GM23338 (cell line): ENCODE measurements around the gene SORL1. TPM values are rescaled to one million over a fixed set of nuclear protein-coding genes. Genes with fewer than 3 reads are reported as not detected.

ENCODE experiments used
- ATAC-seq: fragments of 200-7000 bp; cut with Tn5 transposase; 3 replicates; pipeline ENCODE4 v1.9.1; 2020
- DNase-seq: peaks from one replicate; pipeline ENCODE4 v3.0.0-alpha.2; 2015; ENCODE audit warnings: low spot score
- H2AFZ ChIP-seq: fragments of 200-600 bp; sonication (generic); 2 replicates; pipeline ENCODE4 v1.8.0; 2016; ENCODE audit warnings: antibody characterized with exemption, mild to moderate bottlenecking, moderate library complexity
- H3F3A ChIP-seq: fragments of 200-600 bp; sonication (generic); replicated peaks from 2 replicates; pipeline ENCODE4 v1.8.0; 2017; ENCODE audit warnings: antibody characterized with exemption, mixed run types, low read depth
- H3K27ac ChIP-seq: fragments of 200-600 bp; sonication (generic); 2 replicates; pipeline ENCODE4 v1.6.1; 2016; ENCODE audit warnings: low read depth
- H3K27me3 ChIP-seq: fragments of 200-600 bp; sonication (generic); 2 replicates; pipeline ENCODE4 v1.8.0; 2016; ENCODE audit warnings: mild to moderate bottlenecking, mixed run types, moderate library complexity; ENCODE audit not compliant: insufficient read depth
- H3K36me3 ChIP-seq: fragments of 200-600 bp; sonication (generic); 2 replicates; pipeline ENCODE4 v1.8.0; 2016; ENCODE audit warnings: mild to moderate bottlenecking; ENCODE audit not compliant: insufficient read depth
- H3K4me1 ChIP-seq: fragments of 200-600 bp; sonication (generic); 2 replicates; pipeline ENCODE4 v1.8.0; 2016; ENCODE audit warnings: mild to moderate bottlenecking, moderate library complexity; ENCODE audit not compliant: insufficient read depth
- H3K4me2 ChIP-seq: fragments of 200-600 bp; sonication (generic); 2 replicates; pipeline ENCODE4 v1.7.1; 2017; ENCODE audit warnings: mixed run types
- H3K4me3 ChIP-seq: fragments of 200-600 bp; sonication (generic); 2 replicates; pipeline ENCODE4 v1.6.1; 2016; ENCODE audit warnings: mixed run types
- H3K79me2 ChIP-seq: fragments of 200-600 bp; sonication (generic); replicated peaks from 2 replicates; pipeline ENCODE4 v1.8.0; 2017; ENCODE audit warnings: mild to moderate bottlenecking; ENCODE audit not compliant: insufficient read depth
- H3K9me2 ChIP-seq: fragments of 200-600 bp; sonication (generic); 2 replicates; pipeline ENCODE4 v1.8.0; 2017; ENCODE audit not compliant: insufficient read depth
- H4K20me1 ChIP-seq: fragments of 200-600 bp; sonication (generic); replicated peaks from 2 replicates; pipeline ENCODE4 v1.8.0; 2017; ENCODE audit warnings: mild to moderate bottlenecking; ENCODE audit not compliant: insufficient read depth
- H3K27ac Mint-ChIP-seq: 2 replicates; pipeline ENCODE4 v1.8.0; 2020; ENCODE audit warnings: inconsistent platforms, mild to moderate bottlenecking, moderate library complexity, mixed read lengths
- H3K27me3 Mint-ChIP-seq: 3 replicates; pipeline ENCODE4 v1.8.0; 2022; ENCODE audit warnings: low read depth, mild to moderate bottlenecking, moderate library complexity, mixed read lengths, inconsistent platforms; ENCODE audit not compliant: insufficient read depth, poor library complexity
- H3K36me3 Mint-ChIP-seq: 3 replicates; pipeline ENCODE4 v1.8.0; 2021; ENCODE audit warnings: low read depth, mild to moderate bottlenecking, inconsistent platforms, moderate library complexity, mixed read lengths
- H3K4me1 Mint-ChIP-seq: 3 replicates; pipeline ENCODE4 v1.8.0; 2020; ENCODE audit warnings: mild to moderate bottlenecking, inconsistent platforms, mixed read lengths
- H3K4me3 Mint-ChIP-seq: 3 replicates; pipeline ENCODE4 v1.8.0; 2021; ENCODE audit warnings: moderate library complexity, mild to moderate bottlenecking, inconsistent platforms, mixed read lengths
- H3K9me3 Mint-ChIP-seq: 3 replicates; pipeline ENCODE4 v1.8.0; 2020; ENCODE audit warnings: moderate library complexity, mild to moderate bottlenecking, inconsistent platforms, mixed read lengths
- CREB1 ChIP-seq: fragments of 250-450 bp; sonication (Bioruptor Pico); IDR thresholded peaks from 2 replicates; pipeline ENCODE4 v1.5.0; 2020; ENCODE audit warnings: low read depth, mild to moderate bottlenecking, moderate library complexity
- EZH2 ChIP-seq: fragments of 200-600 bp; sonication (generic); IDR thresholded peaks from one replicate; pipeline ENCODE4 v1.8.0; 2017; ENCODE audit warnings: antibody characterized with exemption, mild to moderate bottlenecking, low read depth; ENCODE audit not compliant: unreplicated experiment
- EZH2phosphoT487 ChIP-seq: fragments of 200-600 bp; sonication (generic); IDR thresholded peaks from one replicate; pipeline ENCODE4 v1.8.1; 2018; ENCODE audit warnings: antibody characterized with exemption; ENCODE audit not compliant: unreplicated experiment
- JUNB ChIP-seq: IDR thresholded peaks from one replicate; pipeline ENCODE4 v1.6.1; 2016; ENCODE audit warnings: antibody characterized with exemption; ENCODE audit not compliant: unreplicated experiment
- NANOG ChIP-seq: IDR thresholded peaks from 2 replicates; pipeline ENCODE4 v1.6.1; 2016; ENCODE audit warnings: antibody characterized with exemption, borderline replicate concordance
- POLR2AphosphoS5 ChIP-seq: IDR thresholded peaks from 2 replicates; pipeline ENCODE4 v1.6.1; 2016; ENCODE audit warnings: antibody characterized with exemption, low read depth
- STAT1 ChIP-seq: IDR thresholded peaks from one replicate; pipeline ENCODE4 v1.6.1; 2016; ENCODE audit warnings: antibody characterized with exemption; ENCODE audit not compliant: unreplicated experiment
- ZNF114 ChIP-seq: fragments of 250-450 bp; sonication (Bioruptor Pico); IDR thresholded peaks from 2 replicates; pipeline ENCODE4 v1.5.0; 2020; ENCODE audit warnings: mild to moderate bottlenecking, moderate library complexity
- ZNF331 ChIP-seq: fragments of 250-450 bp; sonication (Bioruptor Pico); IDR thresholded peaks from 2 replicates; pipeline ENCODE4 v1.5.0; 2020; ENCODE audit warnings: low read depth, mild to moderate bottlenecking, moderate library complexity
- polyA plus RNA-seq: library from polyadenylated mRNA; unstranded; fragments of >200 nt; fragmentation: Nextera tagmentation; extraction: Ambion mirVana; gene quantifications from 2 replicates; pipeline ENCODE4 v1.2.1, GENCODE V29; 2016
- total RNA-seq: library from RNA; depleted of rRNA; stranded (reverse); fragments of >200 nt; shearing (Covaris generic); gene quantifications from 2 replicates; pipeline ENCODE4 v1.2.3, GENCODE V29; 2014
- TF ChIP-seq, protein P1 (sequence below), 2 experiments: fragments of 200-600 bp in 1 of 2; sonication (generic) in 1 of 2; conservative IDR thresholded peaks; 2 replicates each; pipeline versions ENCODE4 v1.5.1 to v1.6.1; 2016 to 2017; ENCODE audit warnings: antibody characterized with exemption in 2 of 2, low read depth in 2 of 2, mild to moderate bottlenecking in 2 of 2, moderate library complexity in 1 of 2
- TF ChIP-seq, protein P2 (sequence below): fragments of 250-450 bp; sonication (Bioruptor Pico); IDR thresholded peaks from 2 replicates; pipeline ENCODE4 v1.5.0; 2020; ENCODE audit warnings: mild to moderate bottlenecking, moderate library complexity
- TF ChIP-seq, protein P3 (sequence below): IDR thresholded peaks from one replicate; pipeline ENCODE4 v1.6.1; 2018; ENCODE audit warnings: antibody characterized with exemption; ENCODE audit not compliant: unreplicated experiment
- TF ChIP-seq, protein P4 (sequence below): IDR thresholded peaks from 2 replicates; pipeline ENCODE4 v1.6.1; 2016; ENCODE audit warnings: antibody characterized with exemption

The SORL1 gene
- total and polyA plus RNA-seq, 2 experiments from 2014 or later, result 23.0 to 78.8 TPM

DNA sequence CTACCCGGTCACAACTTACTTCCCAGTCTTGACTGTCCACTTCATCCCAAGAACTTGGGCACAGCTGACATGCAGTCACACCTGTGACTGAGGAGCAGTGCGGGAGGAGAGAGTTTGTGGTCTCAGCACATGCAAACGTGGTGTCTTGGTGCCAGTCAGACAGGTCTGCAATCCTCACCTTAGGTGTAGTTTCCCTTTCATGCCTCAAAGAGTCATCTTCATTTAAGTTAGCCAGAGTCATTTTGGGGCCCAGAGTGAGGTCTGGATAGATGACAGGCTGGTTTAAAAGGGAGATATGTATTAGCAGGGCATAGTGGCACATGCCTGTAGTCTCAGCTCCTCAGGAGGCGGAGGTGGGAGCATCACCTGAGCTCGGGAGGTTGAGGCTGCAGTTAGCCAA, 109.1 kb downstream of the SORL1 start:
- Histone ChIP-seq H3F3A (no peaks in the 10 kb centered on the region), H3K9me2 (no peaks in the 10 kb centered on the region), H3K36me3 (peaks cover 18% of the 10 kb centered on the region; the same call in 1 of the 2 replicates), H3K4me2 (no peak overlapping the region), H3K79me2 (peaks cover 13% of the 10 kb centered on the region; the same call in 1 of the 2 replicates), H3K4me3 (no peak overlapping the region), H4K20me1 (no peaks in the 10 kb centered on the region; the same call in 1 of the 2 replicates), H3K27ac (no peak overlapping the region), H3K4me1 (0 out of 2 replicates have a peak, but pooled peaks cover 4% of the 10 kb centered on the region), H2AFZ (no peak overlapping the region), H3K27me3 (no peaks in the 10 kb centered on the region)
- H3K27ac Mint-ChIP-seq, result no peak overlapping the region
- ATAC-seq (no peak), DNase-seq (no peak)
- H3K27me3 Mint-ChIP-seq, result peaks cover 2% of the 10 kb centered on the region
- peaks cover 25% of the 10 kb centered on the region for H3K36me3 Mint-ChIP-seq
- TF ChIP-seq JUNB (no peak), CREB1 (CRISPR knock-in tag) (no peak), NANOG (no peak), EZH2 (no peak), STAT1 (no peak), EZH2phosphoT487 (no peak), ZNF114 (CRISPR knock-in tag) (no peak), ZNF331 (CRISPR knock-in tag) (no peak), POLR2AphosphoS5 (no peak)
- TF ChIP-seq, protein P1, sequence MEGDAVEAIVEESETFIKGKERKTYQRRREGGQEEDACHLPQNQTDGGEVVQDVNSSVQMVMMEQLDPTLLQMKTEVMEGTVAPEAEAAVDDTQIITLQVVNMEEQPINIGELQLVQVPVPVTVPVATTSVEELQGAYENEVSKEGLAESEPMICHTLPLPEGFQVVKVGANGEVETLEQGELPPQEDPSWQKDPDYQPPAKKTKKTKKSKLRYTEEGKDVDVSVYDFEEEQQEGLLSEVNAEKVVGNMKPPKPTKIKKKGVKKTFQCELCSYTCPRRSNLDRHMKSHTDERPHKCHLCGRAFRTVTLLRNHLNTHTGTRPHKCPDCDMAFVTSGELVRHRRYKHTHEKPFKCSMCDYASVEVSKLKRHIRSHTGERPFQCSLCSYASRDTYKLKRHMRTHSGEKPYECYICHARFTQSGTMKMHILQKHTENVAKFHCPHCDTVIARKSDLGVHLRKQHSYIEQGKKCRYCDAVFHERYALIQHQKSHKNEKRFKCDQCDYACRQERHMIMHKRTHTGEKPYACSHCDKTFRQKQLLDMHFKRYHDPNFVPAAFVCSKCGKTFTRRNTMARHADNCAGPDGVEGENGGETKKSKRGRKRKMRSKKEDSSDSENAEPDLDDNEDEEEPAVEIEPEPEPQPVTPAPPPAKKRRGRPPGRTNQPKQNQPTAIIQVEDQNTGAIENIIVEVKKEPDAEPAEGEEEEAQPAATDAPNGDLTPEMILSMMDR (conservative IDR thresholded peaks at IDR 0.05; ENCODE audit: low read depth in 2 of 2), result no peak
- TF ChIP-seq, protein P2, sequence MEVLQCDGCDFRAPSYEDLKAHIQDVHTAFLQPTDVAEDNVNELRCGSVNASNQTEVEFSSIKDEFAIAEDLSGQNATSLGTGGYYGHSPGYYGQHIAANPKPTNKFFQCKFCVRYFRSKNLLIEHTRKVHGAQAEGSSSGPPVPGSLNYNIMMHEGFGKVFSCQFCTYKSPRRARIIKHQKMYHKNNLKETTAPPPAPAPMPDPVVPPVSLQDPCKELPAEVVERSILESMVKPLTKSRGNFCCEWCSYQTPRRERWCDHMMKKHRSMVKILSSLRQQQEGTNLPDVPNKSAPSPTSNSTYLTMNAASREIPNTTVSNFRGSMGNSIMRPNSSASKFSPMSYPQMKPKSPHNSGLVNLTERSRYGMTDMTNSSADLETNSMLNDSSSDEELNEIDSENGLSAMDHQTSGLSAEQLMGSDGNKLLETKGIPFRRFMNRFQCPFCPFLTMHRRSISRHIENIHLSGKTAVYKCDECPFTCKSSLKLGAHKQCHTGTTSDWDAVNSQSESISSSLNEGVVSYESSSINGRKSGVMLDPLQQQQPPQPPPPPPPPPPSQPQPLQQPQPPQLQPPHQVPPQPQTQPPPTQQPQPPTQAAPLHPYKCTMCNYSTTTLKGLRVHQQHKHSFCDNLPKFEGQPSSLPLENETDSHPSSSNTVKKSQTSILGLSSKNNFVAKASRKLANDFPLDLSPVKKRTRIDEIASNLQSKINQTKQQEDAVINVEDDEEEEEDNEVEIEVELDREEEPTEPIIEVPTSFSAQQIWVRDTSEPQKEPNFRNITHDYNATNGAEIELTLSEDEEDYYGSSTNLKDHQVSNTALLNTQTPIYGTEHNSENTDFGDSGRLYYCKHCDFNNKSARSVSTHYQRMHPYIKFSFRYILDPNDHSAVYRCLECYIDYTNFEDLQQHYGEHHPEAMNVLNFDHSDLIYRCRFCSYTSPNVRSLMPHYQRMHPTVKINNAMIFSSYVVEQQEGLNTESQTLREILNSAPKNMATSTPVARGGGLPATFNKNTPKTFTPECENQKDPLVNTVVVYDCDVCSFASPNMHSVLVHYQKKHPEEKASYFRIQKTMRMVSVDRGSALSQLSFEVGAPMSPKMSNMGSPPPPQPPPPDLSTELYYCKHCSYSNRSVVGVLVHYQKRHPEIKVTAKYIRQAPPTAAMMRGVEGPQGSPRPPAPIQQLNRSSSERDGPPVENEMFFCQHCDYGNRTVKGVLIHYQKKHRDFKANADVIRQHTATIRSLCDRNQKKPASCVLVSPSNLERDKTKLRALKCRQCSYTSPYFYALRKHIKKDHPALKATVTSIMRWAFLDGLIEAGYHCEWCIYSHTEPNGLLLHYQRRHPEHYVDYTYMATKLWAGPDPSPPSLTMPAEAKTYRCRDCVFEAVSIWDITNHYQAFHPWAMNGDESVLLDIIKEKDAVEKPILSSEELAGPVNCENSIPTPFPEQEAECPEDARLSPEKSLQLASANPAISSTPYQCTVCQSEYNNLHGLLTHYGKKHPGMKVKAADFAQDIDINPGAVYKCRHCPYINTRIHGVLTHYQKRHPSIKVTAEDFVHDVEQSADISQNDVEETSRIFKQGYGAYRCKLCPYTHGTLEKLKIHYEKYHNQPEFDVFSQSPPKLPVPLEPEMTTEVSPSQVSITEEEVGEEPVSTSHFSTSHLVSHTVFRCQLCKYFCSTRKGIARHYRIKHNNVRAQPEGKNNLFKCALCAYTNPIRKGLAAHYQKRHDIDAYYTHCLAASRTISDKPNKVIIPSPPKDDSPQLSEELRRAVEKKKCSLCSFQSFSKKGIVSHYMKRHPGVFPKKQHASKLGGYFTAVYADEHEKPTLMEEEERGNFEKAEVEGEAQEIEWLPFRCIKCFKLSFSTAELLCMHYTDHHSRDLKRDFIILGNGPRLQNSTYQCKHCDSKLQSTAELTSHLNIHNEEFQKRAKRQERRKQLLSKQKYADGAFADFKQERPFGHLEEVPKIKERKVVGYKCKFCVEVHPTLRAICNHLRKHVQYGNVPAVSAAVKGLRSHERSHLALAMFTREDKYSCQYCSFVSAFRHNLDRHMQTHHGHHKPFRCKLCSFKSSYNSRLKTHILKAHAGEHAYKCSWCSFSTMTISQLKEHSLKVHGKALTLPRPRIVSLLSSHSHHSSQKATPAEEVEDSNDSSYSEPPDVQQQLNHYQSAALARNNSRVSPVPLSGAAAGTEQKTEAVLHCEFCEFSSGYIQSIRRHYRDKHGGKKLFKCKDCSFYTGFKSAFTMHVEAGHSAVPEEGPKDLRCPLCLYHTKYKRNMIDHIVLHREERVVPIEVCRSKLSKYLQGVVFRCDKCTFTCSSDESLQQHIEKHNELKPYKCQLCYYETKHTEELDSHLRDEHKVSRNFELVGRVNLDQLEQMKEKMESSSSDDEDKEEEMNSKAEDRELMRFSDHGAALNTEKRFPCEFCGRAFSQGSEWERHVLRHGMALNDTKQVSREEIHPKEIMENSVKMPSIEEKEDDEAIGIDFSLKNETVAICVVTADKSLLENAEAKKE (CRISPR knock-in tag), result no peak
- TF ChIP-seq, protein P3, sequence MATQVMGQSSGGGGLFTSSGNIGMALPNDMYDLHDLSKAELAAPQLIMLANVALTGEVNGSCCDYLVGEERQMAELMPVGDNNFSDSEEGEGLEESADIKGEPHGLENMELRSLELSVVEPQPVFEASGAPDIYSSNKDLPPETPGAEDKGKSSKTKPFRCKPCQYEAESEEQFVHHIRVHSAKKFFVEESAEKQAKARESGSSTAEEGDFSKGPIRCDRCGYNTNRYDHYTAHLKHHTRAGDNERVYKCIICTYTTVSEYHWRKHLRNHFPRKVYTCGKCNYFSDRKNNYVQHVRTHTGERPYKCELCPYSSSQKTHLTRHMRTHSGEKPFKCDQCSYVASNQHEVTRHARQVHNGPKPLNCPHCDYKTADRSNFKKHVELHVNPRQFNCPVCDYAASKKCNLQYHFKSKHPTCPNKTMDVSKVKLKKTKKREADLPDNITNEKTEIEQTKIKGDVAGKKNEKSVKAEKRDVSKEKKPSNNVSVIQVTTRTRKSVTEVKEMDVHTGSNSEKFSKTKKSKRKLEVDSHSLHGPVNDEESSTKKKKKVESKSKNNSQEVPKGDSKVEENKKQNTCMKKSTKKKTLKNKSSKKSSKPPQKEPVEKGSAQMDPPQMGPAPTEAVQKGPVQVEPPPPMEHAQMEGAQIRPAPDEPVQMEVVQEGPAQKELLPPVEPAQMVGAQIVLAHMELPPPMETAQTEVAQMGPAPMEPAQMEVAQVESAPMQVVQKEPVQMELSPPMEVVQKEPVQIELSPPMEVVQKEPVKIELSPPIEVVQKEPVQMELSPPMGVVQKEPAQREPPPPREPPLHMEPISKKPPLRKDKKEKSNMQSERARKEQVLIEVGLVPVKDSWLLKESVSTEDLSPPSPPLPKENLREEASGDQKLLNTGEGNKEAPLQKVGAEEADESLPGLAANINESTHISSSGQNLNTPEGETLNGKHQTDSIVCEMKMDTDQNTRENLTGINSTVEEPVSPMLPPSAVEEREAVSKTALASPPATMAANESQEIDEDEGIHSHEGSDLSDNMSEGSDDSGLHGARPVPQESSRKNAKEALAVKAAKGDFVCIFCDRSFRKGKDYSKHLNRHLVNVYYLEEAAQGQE, result no peak
- TF ChIP-seq, protein P4, sequence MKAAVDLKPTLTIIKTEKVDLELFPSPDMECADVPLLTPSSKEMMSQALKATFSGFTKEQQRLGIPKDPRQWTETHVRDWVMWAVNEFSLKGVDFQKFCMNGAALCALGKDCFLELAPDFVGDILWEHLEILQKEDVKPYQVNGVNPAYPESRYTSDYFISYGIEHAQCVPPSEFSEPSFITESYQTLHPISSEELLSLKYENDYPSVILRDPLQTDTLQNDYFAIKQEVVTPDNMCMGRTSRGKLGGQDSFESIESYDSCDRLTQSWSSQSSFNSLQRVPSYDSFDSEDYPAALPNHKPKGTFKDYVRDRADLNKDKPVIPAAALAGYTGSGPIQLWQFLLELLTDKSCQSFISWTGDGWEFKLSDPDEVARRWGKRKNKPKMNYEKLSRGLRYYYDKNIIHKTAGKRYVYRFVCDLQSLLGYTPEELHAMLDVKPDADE, result no peak
- no peak overlapping the region for H3K4me3 Mint-ChIP-seq
- peaks cover 6% of the 10 kb centered on the region; the same call in 2 of the 3 replicates for H3K4me1 Mint-ChIP-seq
- no peaks in the 10 kb centered on the region for H3K9me3 Mint-ChIP-seq
